Activated T-cell treated with anti-CD3 and anti-CD28 coated beads, Interleukin-2, amount 50 U/mL, for 24 hours (primary cell): ENCODE measurements around the gene DDIT4L.
"Not testable (repeated sequence)": the region's sequence is repeated elsewhere in the genome, so short reads cannot be mapped to it uniquely, and the experiment has no call there.

Experiments used
- DNase-seq: peaks from one replicate; pipeline ENCODE4 v3.0.0-alpha.2; 2020
- H3K27ac Mint-ChIP-seq: 2 replicates; pipeline ENCODE4 v1.8.0; 2020; ENCODE audit warnings: mild to moderate bottlenecking, mixed read lengths
- H3K27me3 Mint-ChIP-seq: 2 replicates; pipeline ENCODE4 v1.8.0; 2020; ENCODE audit warnings: mixed read lengths
- H3K36me3 Mint-ChIP-seq: 2 replicates; pipeline ENCODE4 v1.8.0; 2020; ENCODE audit warnings: low read depth, mixed read lengths
- H3K4me1 Mint-ChIP-seq: 2 replicates; pipeline ENCODE4 v1.8.0; 2020; ENCODE audit warnings: low read depth, mixed read lengths
- H3K4me3 Mint-ChIP-seq: 2 replicates; pipeline ENCODE4 v1.8.0; 2020; ENCODE audit warnings: mild to moderate bottlenecking, moderate library complexity, mixed read lengths
- H3K9me3 Mint-ChIP-seq: 2 replicates; pipeline ENCODE4 v1.8.0; 2020; ENCODE audit warnings: mixed read lengths

DDIT4L gene

DNA sequence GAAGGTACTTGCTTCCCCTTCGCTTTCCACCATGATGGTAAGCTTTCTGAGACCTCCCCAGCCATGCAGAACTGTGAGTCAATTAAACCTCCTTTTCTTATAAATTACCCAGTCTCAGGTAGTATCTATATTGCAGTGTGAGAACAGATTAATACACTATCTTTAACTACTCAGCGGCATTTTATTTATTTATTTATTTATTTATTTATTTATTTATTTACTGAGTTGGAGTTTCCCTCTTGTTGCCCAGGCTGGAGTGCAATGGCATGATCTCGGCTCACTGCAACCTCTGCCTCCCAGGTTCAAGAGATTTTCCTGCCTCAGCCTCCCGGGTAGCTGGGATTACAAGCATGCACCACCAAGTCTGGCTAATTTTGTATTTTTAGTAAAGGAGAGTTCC lies 52.9 kb downstream of the DDIT4L start:
- H3K4me1 Mint-ChIP-seq, H3K27me3 Mint-ChIP-seq, H3K27ac Mint-ChIP-seq: not testable (repeated sequence)

More for the DNA sequence above, 52.9 kb downstream of the DDIT4L start:
- not testable (repeated sequence) for H3K9me3 Mint-ChIP-seq, DNase-seq, H3K36me3 Mint-ChIP-seq, H3K4me3 Mint-ChIP-seq
